OCI-LY7 (cell line): ENCODE data around the gene SPATS1. TPM values are rescaled to one million over a fixed set of nuclear protein-coding genes. Genes with fewer than 3 reads are reported as not detected.
"Not testable (repeated sequence)": the region's sequence is repeated elsewhere in the genome, so short reads cannot be mapped to it uniquely, and the experiment has no call there.

Source experiments
- BruUV-seq: library from RNA; stranded (reverse); fragments of 400-500 nt; replicated peaks from 2 replicates; lab custom pipeline; 2021; lab: Mats Ljungman, UMichigan
- CTCF ChIA-PET: fragments of 300-600 bp; sonication (Branson Sonifier 250); formaldehyde crosslinking; loops from one replicate; lab custom pipeline; 2022; ENCODE audit warnings: antibody characterized with exemption; ENCODE audit not compliant: unreplicated experiment; lab: Charles Lee
- POLR2A ChIA-PET: fragments of 300-600 bp; sonication (Branson Sonifier 250); formaldehyde crosslinking; loops from one replicate; lab custom pipeline; 2022; ENCODE audit warnings: antibody characterized with exemption; lab: Charles Lee
- DNase-seq: peaks from one replicate; pipeline ENCODE4 v3.0.0-alpha.2; 2015; ENCODE audit warnings: low spot score
- H2AFZ ChIP-seq: fragments of 200-600 bp; sonication (generic), shearing (Covaris generic); 2 replicates; pipeline ENCODE4 v1.6.1; 2014; ENCODE audit warnings: mild to moderate bottlenecking, antibody characterized with exemption, low read length, moderate library complexity
- H3K27ac ChIP-seq: fragments of 200-600 bp; sonication (generic); 2 replicates; pipeline ENCODE4 v1.5.1; 2014; ENCODE audit warnings: mixed run types, low read depth, mild to moderate bottlenecking, moderate library complexity, low read length, inconsistent platforms; ENCODE audit not compliant: poor library complexity, severe bottlenecking
- H3K36me3 ChIP-seq: fragments of 200-600 bp; sonication (generic); 2 replicates; pipeline ENCODE4 v1.6.1; 2014; ENCODE audit warnings: mild to moderate bottlenecking, antibody characterized with exemption, low read length, moderate library complexity, mixed read lengths; ENCODE audit not compliant: insufficient read depth
- H3K4me1 ChIP-seq: fragments of 200-600 bp; sonication (generic); 2 replicates; pipeline ENCODE4 v1.5.1; 2014; ENCODE audit warnings: mild to moderate bottlenecking, low read length; ENCODE audit not compliant: insufficient read depth, poor library complexity, severe bottlenecking
- H3K4me2 ChIP-seq: fragments of 200-600 bp; sonication (generic); 2 replicates; pipeline ENCODE4 v1.6.1; 2014; ENCODE audit warnings: mild to moderate bottlenecking, low read length
- H3K4me3 ChIP-seq: fragments of 200-600 bp; sonication (generic); 2 replicates; pipeline ENCODE4 v1.5.1; 2014; ENCODE audit warnings: mild to moderate bottlenecking, low read depth, low read length; ENCODE audit not compliant: poor library complexity, severe bottlenecking
- H3K79me2 ChIP-seq: fragments of 200-600 bp; sonication (generic); 2 replicates; pipeline ENCODE4 v1.6.1; 2016; ENCODE audit warnings: low read depth, mild to moderate bottlenecking, low read length, moderate library complexity, mixed read lengths; ENCODE audit not compliant: insufficient read depth
- H3K9me2 ChIP-seq: fragments of 200-600 bp; sonication (generic); 2 replicates; pipeline ENCODE4 v1.6.1; 2016; ENCODE audit warnings: mild to moderate bottlenecking, low read length, mixed read lengths; ENCODE audit not compliant: insufficient read depth
- H3K9me3 ChIP-seq: fragments of 200-600 bp; sonication (generic); 2 replicates; pipeline ENCODE4 v1.6.1; 2014; ENCODE audit warnings: mild to moderate bottlenecking, mixed run types, low read length, mixed read lengths
- H4K20me1 ChIP-seq: fragments of 200-600 bp; sonication (generic); 2 replicates; pipeline ENCODE4 v1.6.1; 2014; ENCODE audit warnings: mild to moderate bottlenecking, antibody characterized with exemption, low read length, moderate library complexity, mixed read lengths; ENCODE audit not compliant: insufficient read depth
- CTCF ChIP-seq: fragments of 200-600 bp; sonication (generic); conservative IDR thresholded peaks from 2 replicates; pipeline ENCODE4 v1.5.1; 2014; ENCODE audit warnings: mild to moderate bottlenecking, antibody characterized with exemption, low read length, moderate library complexity, mixed read lengths
- EZH2phosphoT487 ChIP-seq: fragments of 200-600 bp; sonication (generic); IDR thresholded peaks from 2 replicates; pipeline ENCODE4 v1.6.1; 2018; ENCODE audit warnings: low read depth, borderline replicate concordance, mild to moderate bottlenecking, mixed run types, antibody characterized with exemption, low read length, moderate library complexity, mixed read lengths
- intact Hi-C: fragments of 100-400 bp; cut with micrococcal nuclease; formaldehyde crosslinking; loops from one replicate; pipeline ENCODE4 v1.10.0; 2022; ENCODE audit not compliant: unreplicated experiment
- total RNA-seq, 2 experiments: library from RNA; depleted of rRNA in 1 of 2; stranded (reverse); fragments of >200 nt in 1 of 2; shearing (Covaris generic) in 1 of 2; gene quantifications; 2 replicates each; pipeline ENCODE4 v1.2.3, GENCODE V29; 2014 to 2022

SPATS1 gene
- total RNA-seq, 2 experiments from 2014 or later = not detected

- H2AFZ ChIP-seq = no peak overlapping the region
- H3K4me3 ChIP-seq = no peak overlapping the region
- no TSS peak for BruUV-seq
- no peak overlapping the region for H3K4me2 ChIP-seq
- H3K27ac ChIP-seq = no peak overlapping the region
- no peaks in the 10 kb centered on the region for H4K20me1 ChIP-seq
- no peaks in the 10 kb centered on the region for H3K9me3 ChIP-seq
- DNase-seq = no peak
- CTCF ChIA-PET = no interaction called here
- intact Hi-C loops = no loop called here
- no peak for TF ChIP-seq EZH2phosphoT487
- no peak for TF ChIP-seq CTCF
- H3K4me1 ChIP-seq = no peaks in the 10 kb centered on the region
- H3K36me3 ChIP-seq = no peaks in the 10 kb centered on the region
- POLR2A ChIA-PET = interaction anchor here (0.7 kb wide), 1 partner anchor 125 kb away, joined by 4 read pairs; no protein-coding TSS in a partner anchor
- no peaks in the 10 kb centered on the region for H3K9me2 ChIP-seq
- H3K79me2 ChIP-seq = no peaks in the 10 kb centered on the region
Measured at GRCh38 chr6:44349904-44350649, 7.6 kb downstream of the SPATS1 start.

- H3K9me2 ChIP-seq = not testable (repeated sequence)
Measured at GRCh38 chr6:44350650-44350994, 8.2 kb downstream of the SPATS1 start.

GRCh38 chr6:44352259-44352658, 9.8 kb downstream of the SPATS1 start:
- POLR2A ChIA-PET = interaction anchor here (0.8 kb wide), 1 partner anchor 10 kb away, joined by 3 read pairs; the partner anchor contains the start of gene SPATS1

More at GRCh38 chr6:44350650-44350994, 8.2 kb downstream of the SPATS1 start:
- H3K9me3 ChIP-seq, CTCF ChIA-PET, H4K20me1 ChIP-seq, H2AFZ ChIP-seq, DNase-seq, H3K4me1 ChIP-seq, H3K4me2 ChIP-seq, intact Hi-C loops, H3K4me3 ChIP-seq, BruUV-seq, H3K27ac ChIP-seq, H3K79me2 ChIP-seq, H3K36me3 ChIP-seq: not testable (repeated sequence)
- POLR2A ChIA-PET = interaction anchor here (0.7 kb wide), 1 partner anchor 125 kb away, joined by 4 read pairs; no protein-coding TSS in a partner anchor

More at GRCh38 chr6:44352259-44352658, 9.8 kb downstream of the SPATS1 start:
- Histone ChIP-seq H3K9me3 (no peaks in the 10 kb centered on the region), H3K4me3 (no peak overlapping the region), H3K79me2 (no peaks in the 10 kb centered on the region), H3K4me1 (no peaks in the 10 kb centered on the region), H3K27ac (no peak overlapping the region), H3K36me3 (no peaks in the 10 kb centered on the region), H2AFZ (no peak overlapping the region), H4K20me1 (no peaks in the 10 kb centered on the region), H3K9me2 (no peaks in the 10 kb centered on the region), H3K4me2 (no peak overlapping the region)
- TF ChIP-seq CTCF (no peak), EZH2phosphoT487 (no peak)
- intact Hi-C loops = no loop called here
- no TSS peak for BruUV-seq
- CTCF ChIA-PET = no interaction called here
- no peak for DNase-seq
